ENCODE data around the gene DNPH1. TPM values are rescaled to one million over a fixed set of nuclear protein-coding genes. Genes with fewer than 3 reads are reported as not detected.

DNPH1 gene
- total and polyA plus RNA-seq, 2 experiments from 2014 or later: 29.2 to 50.0 TPM

DNA sequence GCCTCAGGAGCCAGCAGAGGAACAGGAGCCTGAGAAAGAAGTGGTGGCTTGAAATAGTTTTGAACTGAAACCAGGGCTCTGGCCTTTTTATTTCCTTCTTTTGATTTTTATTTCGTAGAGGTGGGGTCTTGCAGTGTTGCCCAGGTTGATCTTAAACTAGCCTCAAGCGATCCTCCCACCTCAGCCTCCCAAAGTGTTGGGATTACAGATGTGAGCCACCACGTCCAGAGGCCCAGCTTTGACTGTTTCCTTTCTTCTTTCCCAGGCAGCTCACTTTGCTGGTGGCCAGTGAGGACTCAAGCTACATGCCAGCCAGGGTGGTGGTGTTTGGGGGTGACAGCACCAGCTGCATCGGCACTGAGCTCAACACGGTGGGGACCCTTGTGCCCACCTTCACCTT lies 26.8 kb downstream of the DNPH1 start:
- Mint-ChIP-seq H3K27me3 (ENCODE audit: insufficient read depth, low read depth, poor library complexity) (peaks cover 12% of the 10 kb centered on the region), H3K4me1 (no peaks in the 10 kb centered on the region; the same call in 1 of the 3 replicates), H3K9me3 (no peaks in the 10 kb centered on the region), H3K27ac (no peak overlapping the region), H3K4me3 (no peak overlapping the region), H3K36me3 (ENCODE audit: low read depth) (no peaks in the 10 kb centered on the region)
- no peaks in the 10 kb centered on the region for H3K9me2 ChIP-seq (ENCODE audit: insufficient read depth)
- H2AFZ ChIP-seq: no peak overlapping the region
- TF ChIP-seq, protein P1, sequence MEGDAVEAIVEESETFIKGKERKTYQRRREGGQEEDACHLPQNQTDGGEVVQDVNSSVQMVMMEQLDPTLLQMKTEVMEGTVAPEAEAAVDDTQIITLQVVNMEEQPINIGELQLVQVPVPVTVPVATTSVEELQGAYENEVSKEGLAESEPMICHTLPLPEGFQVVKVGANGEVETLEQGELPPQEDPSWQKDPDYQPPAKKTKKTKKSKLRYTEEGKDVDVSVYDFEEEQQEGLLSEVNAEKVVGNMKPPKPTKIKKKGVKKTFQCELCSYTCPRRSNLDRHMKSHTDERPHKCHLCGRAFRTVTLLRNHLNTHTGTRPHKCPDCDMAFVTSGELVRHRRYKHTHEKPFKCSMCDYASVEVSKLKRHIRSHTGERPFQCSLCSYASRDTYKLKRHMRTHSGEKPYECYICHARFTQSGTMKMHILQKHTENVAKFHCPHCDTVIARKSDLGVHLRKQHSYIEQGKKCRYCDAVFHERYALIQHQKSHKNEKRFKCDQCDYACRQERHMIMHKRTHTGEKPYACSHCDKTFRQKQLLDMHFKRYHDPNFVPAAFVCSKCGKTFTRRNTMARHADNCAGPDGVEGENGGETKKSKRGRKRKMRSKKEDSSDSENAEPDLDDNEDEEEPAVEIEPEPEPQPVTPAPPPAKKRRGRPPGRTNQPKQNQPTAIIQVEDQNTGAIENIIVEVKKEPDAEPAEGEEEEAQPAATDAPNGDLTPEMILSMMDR (conservative IDR thresholded peaks at IDR 0.05; ENCODE audit: low read depth in 2 of 2): no peak
- no peak for TF ChIP-seq EZH2phosphoT487 (IDR thresholded peaks at IDR 0.05; ENCODE audit: unreplicated experiment)
- TF ChIP-seq STAT1 (IDR thresholded peaks at IDR 0.05; ENCODE audit: unreplicated experiment): no peak
- TF ChIP-seq, protein P2, sequence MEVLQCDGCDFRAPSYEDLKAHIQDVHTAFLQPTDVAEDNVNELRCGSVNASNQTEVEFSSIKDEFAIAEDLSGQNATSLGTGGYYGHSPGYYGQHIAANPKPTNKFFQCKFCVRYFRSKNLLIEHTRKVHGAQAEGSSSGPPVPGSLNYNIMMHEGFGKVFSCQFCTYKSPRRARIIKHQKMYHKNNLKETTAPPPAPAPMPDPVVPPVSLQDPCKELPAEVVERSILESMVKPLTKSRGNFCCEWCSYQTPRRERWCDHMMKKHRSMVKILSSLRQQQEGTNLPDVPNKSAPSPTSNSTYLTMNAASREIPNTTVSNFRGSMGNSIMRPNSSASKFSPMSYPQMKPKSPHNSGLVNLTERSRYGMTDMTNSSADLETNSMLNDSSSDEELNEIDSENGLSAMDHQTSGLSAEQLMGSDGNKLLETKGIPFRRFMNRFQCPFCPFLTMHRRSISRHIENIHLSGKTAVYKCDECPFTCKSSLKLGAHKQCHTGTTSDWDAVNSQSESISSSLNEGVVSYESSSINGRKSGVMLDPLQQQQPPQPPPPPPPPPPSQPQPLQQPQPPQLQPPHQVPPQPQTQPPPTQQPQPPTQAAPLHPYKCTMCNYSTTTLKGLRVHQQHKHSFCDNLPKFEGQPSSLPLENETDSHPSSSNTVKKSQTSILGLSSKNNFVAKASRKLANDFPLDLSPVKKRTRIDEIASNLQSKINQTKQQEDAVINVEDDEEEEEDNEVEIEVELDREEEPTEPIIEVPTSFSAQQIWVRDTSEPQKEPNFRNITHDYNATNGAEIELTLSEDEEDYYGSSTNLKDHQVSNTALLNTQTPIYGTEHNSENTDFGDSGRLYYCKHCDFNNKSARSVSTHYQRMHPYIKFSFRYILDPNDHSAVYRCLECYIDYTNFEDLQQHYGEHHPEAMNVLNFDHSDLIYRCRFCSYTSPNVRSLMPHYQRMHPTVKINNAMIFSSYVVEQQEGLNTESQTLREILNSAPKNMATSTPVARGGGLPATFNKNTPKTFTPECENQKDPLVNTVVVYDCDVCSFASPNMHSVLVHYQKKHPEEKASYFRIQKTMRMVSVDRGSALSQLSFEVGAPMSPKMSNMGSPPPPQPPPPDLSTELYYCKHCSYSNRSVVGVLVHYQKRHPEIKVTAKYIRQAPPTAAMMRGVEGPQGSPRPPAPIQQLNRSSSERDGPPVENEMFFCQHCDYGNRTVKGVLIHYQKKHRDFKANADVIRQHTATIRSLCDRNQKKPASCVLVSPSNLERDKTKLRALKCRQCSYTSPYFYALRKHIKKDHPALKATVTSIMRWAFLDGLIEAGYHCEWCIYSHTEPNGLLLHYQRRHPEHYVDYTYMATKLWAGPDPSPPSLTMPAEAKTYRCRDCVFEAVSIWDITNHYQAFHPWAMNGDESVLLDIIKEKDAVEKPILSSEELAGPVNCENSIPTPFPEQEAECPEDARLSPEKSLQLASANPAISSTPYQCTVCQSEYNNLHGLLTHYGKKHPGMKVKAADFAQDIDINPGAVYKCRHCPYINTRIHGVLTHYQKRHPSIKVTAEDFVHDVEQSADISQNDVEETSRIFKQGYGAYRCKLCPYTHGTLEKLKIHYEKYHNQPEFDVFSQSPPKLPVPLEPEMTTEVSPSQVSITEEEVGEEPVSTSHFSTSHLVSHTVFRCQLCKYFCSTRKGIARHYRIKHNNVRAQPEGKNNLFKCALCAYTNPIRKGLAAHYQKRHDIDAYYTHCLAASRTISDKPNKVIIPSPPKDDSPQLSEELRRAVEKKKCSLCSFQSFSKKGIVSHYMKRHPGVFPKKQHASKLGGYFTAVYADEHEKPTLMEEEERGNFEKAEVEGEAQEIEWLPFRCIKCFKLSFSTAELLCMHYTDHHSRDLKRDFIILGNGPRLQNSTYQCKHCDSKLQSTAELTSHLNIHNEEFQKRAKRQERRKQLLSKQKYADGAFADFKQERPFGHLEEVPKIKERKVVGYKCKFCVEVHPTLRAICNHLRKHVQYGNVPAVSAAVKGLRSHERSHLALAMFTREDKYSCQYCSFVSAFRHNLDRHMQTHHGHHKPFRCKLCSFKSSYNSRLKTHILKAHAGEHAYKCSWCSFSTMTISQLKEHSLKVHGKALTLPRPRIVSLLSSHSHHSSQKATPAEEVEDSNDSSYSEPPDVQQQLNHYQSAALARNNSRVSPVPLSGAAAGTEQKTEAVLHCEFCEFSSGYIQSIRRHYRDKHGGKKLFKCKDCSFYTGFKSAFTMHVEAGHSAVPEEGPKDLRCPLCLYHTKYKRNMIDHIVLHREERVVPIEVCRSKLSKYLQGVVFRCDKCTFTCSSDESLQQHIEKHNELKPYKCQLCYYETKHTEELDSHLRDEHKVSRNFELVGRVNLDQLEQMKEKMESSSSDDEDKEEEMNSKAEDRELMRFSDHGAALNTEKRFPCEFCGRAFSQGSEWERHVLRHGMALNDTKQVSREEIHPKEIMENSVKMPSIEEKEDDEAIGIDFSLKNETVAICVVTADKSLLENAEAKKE (CRISPR knock-in tag; IDR thresholded peaks at IDR 0.05): no peak
- TF ChIP-seq EZH2 (IDR thresholded peaks at IDR 0.05; ENCODE audit: low read depth, unreplicated experiment): no peak
- no peak overlapping the region for H3K4me2 ChIP-seq
- DNase-seq (ENCODE audit: low spot score) (no peak), ATAC-seq (no peak)
- H3F3A ChIP-seq (replicated peaks; ENCODE audit: low read depth): no peaks in the 10 kb centered on the region
- H3K36me3 ChIP-seq (ENCODE audit: insufficient read depth): no peaks in the 10 kb centered on the region
- no peak overlapping the region for H3K27ac ChIP-seq (ENCODE audit: low read depth)
- no peaks in the 10 kb centered on the region for H3K27me3 ChIP-seq (ENCODE audit: insufficient read depth)
- H3K79me2 ChIP-seq (replicated peaks; ENCODE audit: insufficient read depth): no peaks in the 10 kb centered on the region
- H4K20me1 ChIP-seq (replicated peaks; ENCODE audit: insufficient read depth): no peaks in the 10 kb centered on the region
- H3K4me1 ChIP-seq (ENCODE audit: insufficient read depth): no peaks in the 10 kb centered on the region
- no peak overlapping the region for H3K4me3 ChIP-seq
